GM23338 (cell line): ENCODE measurements around the gene GRK5. TPM values are rescaled to one million over a fixed set of nuclear protein-coding genes. Genes with fewer than 3 reads are reported as not detected.

Source experiments
- ATAC-seq: fragments of 200-7000 bp; cut with Tn5 transposase; 3 replicates; pipeline ENCODE4 v1.9.1; 2020
- DNase-seq: peaks from one replicate; pipeline ENCODE4 v3.0.0-alpha.2; 2015; ENCODE audit warnings: low spot score
- H2AFZ ChIP-seq: fragments of 200-600 bp; sonication (generic); 2 replicates; pipeline ENCODE4 v1.8.0; 2016; ENCODE audit warnings: antibody characterized with exemption, mild to moderate bottlenecking, moderate library complexity
- H3F3A ChIP-seq: fragments of 200-600 bp; sonication (generic); replicated peaks from 2 replicates; pipeline ENCODE4 v1.8.0; 2017; ENCODE audit warnings: antibody characterized with exemption, mixed run types, low read depth
- H3K27ac ChIP-seq: fragments of 200-600 bp; sonication (generic); 2 replicates; pipeline ENCODE4 v1.6.1; 2016; ENCODE audit warnings: low read depth
- H3K27me3 ChIP-seq: fragments of 200-600 bp; sonication (generic); 2 replicates; pipeline ENCODE4 v1.8.0; 2016; ENCODE audit warnings: mild to moderate bottlenecking, mixed run types, moderate library complexity; ENCODE audit not compliant: insufficient read depth
- H3K36me3 ChIP-seq: fragments of 200-600 bp; sonication (generic); 2 replicates; pipeline ENCODE4 v1.8.0; 2016; ENCODE audit warnings: mild to moderate bottlenecking; ENCODE audit not compliant: insufficient read depth
- H3K4me1 ChIP-seq: fragments of 200-600 bp; sonication (generic); 2 replicates; pipeline ENCODE4 v1.8.0; 2016; ENCODE audit warnings: mild to moderate bottlenecking, moderate library complexity; ENCODE audit not compliant: insufficient read depth
- H3K4me2 ChIP-seq: fragments of 200-600 bp; sonication (generic); 2 replicates; pipeline ENCODE4 v1.7.1; 2017; ENCODE audit warnings: mixed run types
- H3K4me3 ChIP-seq: fragments of 200-600 bp; sonication (generic); 2 replicates; pipeline ENCODE4 v1.6.1; 2016; ENCODE audit warnings: mixed run types
- H3K79me2 ChIP-seq: fragments of 200-600 bp; sonication (generic); replicated peaks from 2 replicates; pipeline ENCODE4 v1.8.0; 2017; ENCODE audit warnings: mild to moderate bottlenecking; ENCODE audit not compliant: insufficient read depth
- H3K9me2 ChIP-seq: fragments of 200-600 bp; sonication (generic); 2 replicates; pipeline ENCODE4 v1.8.0; 2017; ENCODE audit not compliant: insufficient read depth
- H4K20me1 ChIP-seq: fragments of 200-600 bp; sonication (generic); replicated peaks from 2 replicates; pipeline ENCODE4 v1.8.0; 2017; ENCODE audit warnings: mild to moderate bottlenecking; ENCODE audit not compliant: insufficient read depth
- H3K27ac Mint-ChIP-seq: 2 replicates; pipeline ENCODE4 v1.8.0; 2020; ENCODE audit warnings: inconsistent platforms, mild to moderate bottlenecking, moderate library complexity, mixed read lengths
- H3K27me3 Mint-ChIP-seq: 3 replicates; pipeline ENCODE4 v1.8.0; 2022; ENCODE audit warnings: low read depth, mild to moderate bottlenecking, moderate library complexity, mixed read lengths, inconsistent platforms; ENCODE audit not compliant: insufficient read depth, poor library complexity
- H3K36me3 Mint-ChIP-seq: 3 replicates; pipeline ENCODE4 v1.8.0; 2021; ENCODE audit warnings: low read depth, mild to moderate bottlenecking, inconsistent platforms, moderate library complexity, mixed read lengths
- H3K4me1 Mint-ChIP-seq: 3 replicates; pipeline ENCODE4 v1.8.0; 2020; ENCODE audit warnings: mild to moderate bottlenecking, inconsistent platforms, mixed read lengths
- H3K4me3 Mint-ChIP-seq: 3 replicates; pipeline ENCODE4 v1.8.0; 2021; ENCODE audit warnings: moderate library complexity, mild to moderate bottlenecking, inconsistent platforms, mixed read lengths
- H3K9me3 Mint-ChIP-seq: 3 replicates; pipeline ENCODE4 v1.8.0; 2020; ENCODE audit warnings: moderate library complexity, mild to moderate bottlenecking, inconsistent platforms, mixed read lengths
- CREB1 ChIP-seq: fragments of 250-450 bp; sonication (Bioruptor Pico); IDR thresholded peaks from 2 replicates; pipeline ENCODE4 v1.5.0; 2020; ENCODE audit warnings: low read depth, mild to moderate bottlenecking, moderate library complexity
- ETS1 ChIP-seq: IDR thresholded peaks from 2 replicates; pipeline ENCODE4 v1.6.1; 2016; ENCODE audit warnings: antibody characterized with exemption
- EZH2 ChIP-seq: fragments of 200-600 bp; sonication (generic); IDR thresholded peaks from one replicate; pipeline ENCODE4 v1.8.0; 2017; ENCODE audit warnings: antibody characterized with exemption, mild to moderate bottlenecking, low read depth; ENCODE audit not compliant: unreplicated experiment
- EZH2phosphoT487 ChIP-seq: fragments of 200-600 bp; sonication (generic); IDR thresholded peaks from one replicate; pipeline ENCODE4 v1.8.1; 2018; ENCODE audit warnings: antibody characterized with exemption; ENCODE audit not compliant: unreplicated experiment
- JUNB ChIP-seq: IDR thresholded peaks from one replicate; pipeline ENCODE4 v1.6.1; 2016; ENCODE audit warnings: antibody characterized with exemption; ENCODE audit not compliant: unreplicated experiment
- POLR2AphosphoS5 ChIP-seq: IDR thresholded peaks from 2 replicates; pipeline ENCODE4 v1.6.1; 2016; ENCODE audit warnings: antibody characterized with exemption, low read depth
- REST ChIP-seq: IDR thresholded peaks from one replicate; pipeline ENCODE4 v1.6.1; 2018; ENCODE audit warnings: antibody characterized with exemption; ENCODE audit not compliant: unreplicated experiment
- STAT1 ChIP-seq: IDR thresholded peaks from one replicate; pipeline ENCODE4 v1.6.1; 2016; ENCODE audit warnings: antibody characterized with exemption; ENCODE audit not compliant: unreplicated experiment
- ZNF114 ChIP-seq: fragments of 250-450 bp; sonication (Bioruptor Pico); IDR thresholded peaks from 2 replicates; pipeline ENCODE4 v1.5.0; 2020; ENCODE audit warnings: mild to moderate bottlenecking, moderate library complexity
- ZNF331 ChIP-seq: fragments of 250-450 bp; sonication (Bioruptor Pico); IDR thresholded peaks from 2 replicates; pipeline ENCODE4 v1.5.0; 2020; ENCODE audit warnings: low read depth, mild to moderate bottlenecking, moderate library complexity
- ZNF462 ChIP-seq: fragments of 250-450 bp; sonication (Bioruptor Pico); IDR thresholded peaks from 2 replicates; pipeline ENCODE4 v1.5.0; 2020; ENCODE audit warnings: mild to moderate bottlenecking, moderate library complexity
- long read RNA-seq: library from polyadenylated mRNA; unstranded; transcript quantifications from one replicate; pipeline ENCODE4 v2.0.0, GENCODE V29; 2020; ENCODE audit not compliant: unreplicated experiment
- polyA plus RNA-seq: library from polyadenylated mRNA; unstranded; fragments of >200 nt; fragmentation: Nextera tagmentation; extraction: Ambion mirVana; gene quantifications from 2 replicates; pipeline ENCODE4 v1.2.1, GENCODE V29; 2016
- total RNA-seq: library from RNA; depleted of rRNA; stranded (reverse); fragments of >200 nt; shearing (Covaris generic); gene quantifications from 2 replicates; pipeline ENCODE4 v1.2.3, GENCODE V29; 2014; rRNA removed

GRK5 gene
- total RNA-seq: 0.74 and 2.0 TPM in 2 replicates
- polyA plus RNA-seq: 0.50 and 0.53 TPM in 2 replicates
- long read RNA-seq: 0 reads

GRCh38 chr10:119207366-119207666 lies at the start of gene GRK5:
GRK5 (plus strand) TSS chr10:119207571; CDS start chr10:119207918, 347 bp downstream.
- H3K4me1 Mint-ChIP-seq: peaks cover 43% of the 10 kb centered on the region
- DNase-seq: peak; percentile 94
- H3K4me1 ChIP-seq: peaks cover 37% of the 10 kb centered on the region

GRCh38 chr10:119159332-119159731 lies 48.0 kb upstream of the GRK5 start:
- Mint-ChIP-seq H3K27ac (no peak overlapping the region), H3K9me3 (no peaks in the 10 kb centered on the region; the same call in 2 of the 3 replicates), H3K4me3 (no peak overlapping the region), H3K36me3 (peaks cover 46% of the 10 kb centered on the region), H3K4me1 (no peaks in the 10 kb centered on the region), H3K27me3 (peaks cover 4% of the 10 kb centered on the region)
- Histone ChIP-seq H3K4me1 (no peaks in the 10 kb centered on the region), H3K27me3 (no peaks in the 10 kb centered on the region), H3K4me3 (no peak overlapping the region), H2AFZ (no peak overlapping the region), H3K9me2 (no peaks in the 10 kb centered on the region), H3K27ac (no peak overlapping the region), H3F3A (no peaks in the 10 kb centered on the region), H3K79me2 (peaks cover under 1% of the 10 kb centered on the region; the same call in 1 of the 2 replicates), H4K20me1 (no peaks in the 10 kb centered on the region), H3K36me3 (no peaks in the 10 kb centered on the region), H3K4me2 (no peak overlapping the region)
- DNase-seq (no peak), ATAC-seq (no peak)
- TF ChIP-seq ETS1 (no peak), POLR2AphosphoS5 (no peak), STAT1 (no peak), CREB1 (no peak), REST (no peak), ZNF462 (CRISPR knock-in tag) (no peak), EZH2phosphoT487 (no peak), ZNF114 (CRISPR knock-in tag) (no peak), ZNF331 (CRISPR knock-in tag) (no peak), EZH2 (no peak), JUNB (no peak)

More at GRCh38 chr10:119207366-119207666, at the start of gene GRK5:
- ATAC-seq: peak; percentile 83
- Histone ChIP-seq H3K4me3 (peak within 1 kb of the TSS; percentile 86), H4K20me1 (no peaks in the 10 kb centered on the region; the same call in 1 of the 2 replicates), H3K4me2 (peak within 1 kb of the TSS; percentile 98), H2AFZ (peak within 1 kb of the TSS; percentile 97), H3K27me3 (peaks cover 18% of the 10 kb centered on the region), H3K36me3 (no peaks in the 10 kb centered on the region), H3F3A (peaks cover 10% of the 10 kb centered on the region; the same call in 1 of the 2 replicates), H3K9me2 (no peaks in the 10 kb centered on the region), H3K27ac (no peak within 1 kb of the TSS), H3K79me2 (no peaks in the 10 kb centered on the region)
- no peaks in the 10 kb centered on the region for H3K36me3 Mint-ChIP-seq
- no peak for TF ChIP-seq STAT1
- peak; percentile 74 for TF ChIP-seq POLR2AphosphoS5
- H3K27me3 Mint-ChIP-seq: peaks cover 20% of the 10 kb centered on the region
- H3K9me3 Mint-ChIP-seq: no peaks in the 10 kb centered on the region
- peak within 1 kb of the TSS; percentile 79 for H3K4me3 Mint-ChIP-seq
- H3K27ac Mint-ChIP-seq: no peak within 1 kb of the TSS
